ENCODE results near the gene ACOT7.

DNA sequence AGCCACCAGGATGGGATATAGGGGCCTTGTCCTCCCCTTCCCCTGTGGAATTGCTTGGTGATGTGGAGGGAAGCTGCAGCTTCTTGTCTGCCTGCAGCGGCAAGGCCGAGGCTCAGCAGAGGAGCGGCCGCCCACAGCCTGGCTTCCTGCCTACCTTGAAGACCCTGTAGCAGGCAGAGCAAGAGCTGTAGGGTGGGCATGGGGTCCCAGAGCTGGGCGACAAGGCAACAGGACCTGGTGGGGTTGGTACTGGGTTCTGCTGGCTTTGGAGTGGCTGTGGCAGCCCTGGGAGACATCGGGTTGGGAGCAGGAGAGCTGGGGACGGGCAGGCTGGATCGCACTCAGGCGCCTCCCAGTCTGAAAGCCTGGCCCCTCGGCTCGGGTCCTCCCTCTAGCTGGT lies 126.9 kb downstream of the ACOT7 start:
- TF ChIP-seq, protein P1, sequence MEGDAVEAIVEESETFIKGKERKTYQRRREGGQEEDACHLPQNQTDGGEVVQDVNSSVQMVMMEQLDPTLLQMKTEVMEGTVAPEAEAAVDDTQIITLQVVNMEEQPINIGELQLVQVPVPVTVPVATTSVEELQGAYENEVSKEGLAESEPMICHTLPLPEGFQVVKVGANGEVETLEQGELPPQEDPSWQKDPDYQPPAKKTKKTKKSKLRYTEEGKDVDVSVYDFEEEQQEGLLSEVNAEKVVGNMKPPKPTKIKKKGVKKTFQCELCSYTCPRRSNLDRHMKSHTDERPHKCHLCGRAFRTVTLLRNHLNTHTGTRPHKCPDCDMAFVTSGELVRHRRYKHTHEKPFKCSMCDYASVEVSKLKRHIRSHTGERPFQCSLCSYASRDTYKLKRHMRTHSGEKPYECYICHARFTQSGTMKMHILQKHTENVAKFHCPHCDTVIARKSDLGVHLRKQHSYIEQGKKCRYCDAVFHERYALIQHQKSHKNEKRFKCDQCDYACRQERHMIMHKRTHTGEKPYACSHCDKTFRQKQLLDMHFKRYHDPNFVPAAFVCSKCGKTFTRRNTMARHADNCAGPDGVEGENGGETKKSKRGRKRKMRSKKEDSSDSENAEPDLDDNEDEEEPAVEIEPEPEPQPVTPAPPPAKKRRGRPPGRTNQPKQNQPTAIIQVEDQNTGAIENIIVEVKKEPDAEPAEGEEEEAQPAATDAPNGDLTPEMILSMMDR (IDR thresholded peaks at IDR 0.05) = no peak
- TF ChIP-seq POLR2AphosphoS5 (IDR thresholded peaks at IDR 0.05) = no peak

All from breast epithelium (tissue), 3 donors.